ENCODE data around the gene KRTAP12-1.
"Not testable (repeated sequence)": the region's sequence is repeated elsewhere in the genome, so short reads cannot be mapped to it uniquely, and the experiment has no call there.

KRTAP12-1 gene

GRCh38 chr21:44671911-44672310 is 10.1 kb downstream of the KRTAP12-1 start:
- POLR2A ChIA-PET (ENCODE audit: low non-redundant PET): no interaction called here
- no peak overlapping the region for H3K27ac ChIP-seq
- TF ChIP-seq CTCF (conservative IDR thresholded peaks at IDR 0.05; ENCODE audit: low read depth): no peak
- CTCF ChIA-PET: interaction anchor here (0.6 kb wide), 1 partner anchor 182 kb away, joined by 3 read pairs; no protein-coding TSS in a partner anchor
- DNase-seq (ENCODE audit: low spot score): no peak

GRCh38 chr21:44670642-44671432 is 11.1 kb downstream of the KRTAP12-1 start:
- CTCF ChIA-PET: no interaction called here

GRCh38 chr21:44667612-44668011 is 14.4 kb downstream of the KRTAP12-1 start:
- no peak for DNase-seq (ENCODE audit: low spot score)
- TF ChIP-seq CTCF (conservative IDR thresholded peaks at IDR 0.05; ENCODE audit: low read depth): no peak
- ChIA-PET CTCF (no interaction called here), POLR2A (ENCODE audit: low non-redundant PET) (no interaction called here)
- no peak overlapping the region for H3K27ac ChIP-seq

More at GRCh38 chr21:44670642-44671432, 11.1 kb downstream of the KRTAP12-1 start:
- TF ChIP-seq CTCF (conservative IDR thresholded peaks at IDR 0.05; ENCODE audit: low read depth): no peak
- POLR2A ChIA-PET (ENCODE audit: low non-redundant PET): no interaction called here
- H3K27ac ChIP-seq: no peak overlapping the region
- DNase-seq (ENCODE audit: low spot score): no peak

- DNase-seq (ENCODE audit: low spot score): no peak
- ChIA-PET POLR2A (ENCODE audit: low non-redundant PET) (no interaction called here), CTCF (interaction anchor here (0.5 to 0.6 kb wide), 2 partner anchors 76 to 166 kb away, joined by 3 to 5 read pairs; no protein-coding TSS in a partner anchor)
- TF ChIP-seq CTCF (conservative IDR thresholded peaks at IDR 0.05; ENCODE audit: low read depth): no peak
- no peak within 1 kb of the TSS for H3K27ac ChIP-seq
These were observed 15.3 kb downstream of the KRTAP12-1 start, which contains the start of gene KRTAP12-2 for GRCh38 chr21:44666401-44667320. Gene KRTAP12-2 (minus strand): TSS chr21:44666927. CDS start chr21:44666886, 41 bp downstream.

DNA sequence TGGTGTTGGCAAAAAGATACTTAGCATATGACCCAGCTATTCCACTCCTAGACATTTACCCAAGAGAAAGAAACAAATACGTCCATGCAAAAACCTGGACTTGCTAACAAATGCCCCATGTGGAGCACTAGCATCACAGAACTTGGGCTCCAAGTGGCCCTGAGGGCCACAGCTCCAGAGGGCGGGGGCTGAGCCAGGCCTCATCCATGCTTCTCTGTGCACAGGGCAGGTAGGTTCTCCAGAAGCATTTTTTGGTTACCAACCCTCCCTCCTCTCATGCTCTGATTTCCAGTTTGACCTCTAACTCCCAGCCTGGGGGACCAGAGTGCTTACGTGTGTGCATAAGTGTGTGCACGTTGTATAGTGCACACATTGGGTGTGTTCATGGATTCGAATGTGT is 17.3 kb downstream of the KRTAP12-1 start:
- POLR2A ChIA-PET (ENCODE audit: low non-redundant PET): interaction anchor here (0.5 kb wide), 1 partner anchor 34 kb away, joined by 4 read pairs; no protein-coding TSS in a partner anchor
- no peak for DNase-seq (ENCODE audit: low spot score)
- no peak for TF ChIP-seq CTCF (conservative IDR thresholded peaks at IDR 0.05; ENCODE audit: low read depth)
- CTCF ChIA-PET: interaction anchor here (1.0 kb wide), 1 partner anchor 12 kb away, joined by 4 read pairs; no protein-coding TSS in a partner anchor
- no peak overlapping the region for H3K27ac ChIP-seq

- DNase-seq (ENCODE audit: low spot score); CTCF ChIA-PET; POLR2A ChIA-PET (ENCODE audit: low non-redundant PET); H3K27ac ChIP-seq: not testable (repeated sequence)
These were observed 20.4 kb downstream of the KRTAP12-1 start for GRCh38 chr21:44661567-44661966.
